Measurements from ENCODE around the gene DNASE1L3. TPM values are rescaled to one million over a fixed set of nuclear protein-coding genes. Genes with fewer than 3 reads are reported as not detected.

Gene DNASE1L3
- total and polyA plus RNA-seq, 2 of the 13 experiments (the other 11 are each of a cell fraction or from before 2014, with no cell fraction given), result 0.86 to 1.7 TPM

- TF ChIP-seq ZXDC (CRISPR knock-in tag; IDR thresholded peaks at IDR 0.05) (no peak), THAP8 (CRISPR knock-in tag; IDR thresholded peaks at IDR 0.05; ENCODE audit: borderline replicate concordance) (peak; percentile 50; the same call in 1 of the 2 replicates), ZFP36 (IDR thresholded peaks at IDR 0.05; ENCODE audit: borderline replicate concordance, low read depth, low read length, partially characterized antibody) (no peak), HNF4A (CRISPR knock-in tag; IDR thresholded peaks at IDR 0.05) (peak; percentile 68; the same call in 1 of the 2 replicates), ZBTB7A (CRISPR knock-in tag; IDR thresholded peaks at IDR 0.05) (no peak), SMAD3 (CRISPR knock-in tag; IDR thresholded peaks at IDR 0.05) (no peak), NFE2 (CRISPR knock-in tag; IDR thresholded peaks at IDR 0.05) (no peak), ZNF549 (CRISPR knock-in tag; IDR thresholded peaks at IDR 0.05) (no peak), SMC3 (IDR thresholded peaks at IDR 0.05; ENCODE audit: low read length) (no peak), ATF7 (IDR thresholded peaks at IDR 0.05) (no peak), ATF7 (CRISPR knock-in tag; IDR thresholded peaks at IDR 0.05) (no peak), BCL6 (CRISPR knock-in tag; IDR thresholded peaks at IDR 0.05) (peak; percentile 62; the same call in 1 of the 2 replicates), ZNF260 (CRISPR knock-in tag; IDR thresholded peaks at IDR 0.05; ENCODE audit: borderline replicate concordance, low read depth) (no peak), POLR2AphosphoS2 (IDR thresholded peaks at IDR 0.05; ENCODE audit: low read depth, low read length) (no peak), SPEN (CRISPR knock-in tag; IDR thresholded peaks at IDR 0.05; ENCODE audit: low read depth) (peak; percentile 42), FOXP1 (IDR thresholded peaks at IDR 0.05) (no peak), FOXP1 (CRISPR knock-in tag; IDR thresholded peaks at IDR 0.05) (no peak), MEIS1 (CRISPR knock-in tag; IDR thresholded peaks at IDR 0.05; ENCODE audit: borderline replicate concordance) (0 out of 2 replicates have a peak, but pooled peaks have one; percentile 15), KAT7 (CRISPR knock-in tag; IDR thresholded peaks at IDR 0.05; ENCODE audit: borderline replicate concordance) (no peak), ZNF644 (CRISPR knock-in tag; IDR thresholded peaks at IDR 0.05; ENCODE audit: low read depth) (no peak), ZNF567 (CRISPR knock-in tag; IDR thresholded peaks at IDR 0.05; ENCODE audit: borderline replicate concordance) (no peak), ZNF749 (CRISPR knock-in tag; IDR thresholded peaks at IDR 0.05; ENCODE audit: borderline replicate concordance) (no peak)
- TF ChIP-seq, protein P1, sequence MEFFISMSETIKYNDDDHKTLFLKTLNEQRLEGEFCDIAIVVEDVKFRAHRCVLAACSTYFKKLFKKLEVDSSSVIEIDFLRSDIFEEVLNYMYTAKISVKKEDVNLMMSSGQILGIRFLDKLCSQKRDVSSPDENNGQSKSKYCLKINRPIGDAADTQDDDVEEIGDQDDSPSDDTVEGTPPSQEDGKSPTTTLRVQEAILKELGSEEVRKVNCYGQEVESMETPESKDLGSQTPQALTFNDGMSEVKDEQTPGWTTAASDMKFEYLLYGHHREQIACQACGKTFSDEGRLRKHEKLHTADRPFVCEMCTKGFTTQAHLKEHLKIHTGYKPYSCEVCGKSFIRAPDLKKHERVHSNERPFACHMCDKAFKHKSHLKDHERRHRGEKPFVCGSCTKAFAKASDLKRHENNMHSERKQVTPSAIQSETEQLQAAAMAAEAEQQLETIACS (CRISPR knock-in tag; IDR thresholded peaks at IDR 0.05), result no peak
- TF ChIP-seq, protein P2, sequence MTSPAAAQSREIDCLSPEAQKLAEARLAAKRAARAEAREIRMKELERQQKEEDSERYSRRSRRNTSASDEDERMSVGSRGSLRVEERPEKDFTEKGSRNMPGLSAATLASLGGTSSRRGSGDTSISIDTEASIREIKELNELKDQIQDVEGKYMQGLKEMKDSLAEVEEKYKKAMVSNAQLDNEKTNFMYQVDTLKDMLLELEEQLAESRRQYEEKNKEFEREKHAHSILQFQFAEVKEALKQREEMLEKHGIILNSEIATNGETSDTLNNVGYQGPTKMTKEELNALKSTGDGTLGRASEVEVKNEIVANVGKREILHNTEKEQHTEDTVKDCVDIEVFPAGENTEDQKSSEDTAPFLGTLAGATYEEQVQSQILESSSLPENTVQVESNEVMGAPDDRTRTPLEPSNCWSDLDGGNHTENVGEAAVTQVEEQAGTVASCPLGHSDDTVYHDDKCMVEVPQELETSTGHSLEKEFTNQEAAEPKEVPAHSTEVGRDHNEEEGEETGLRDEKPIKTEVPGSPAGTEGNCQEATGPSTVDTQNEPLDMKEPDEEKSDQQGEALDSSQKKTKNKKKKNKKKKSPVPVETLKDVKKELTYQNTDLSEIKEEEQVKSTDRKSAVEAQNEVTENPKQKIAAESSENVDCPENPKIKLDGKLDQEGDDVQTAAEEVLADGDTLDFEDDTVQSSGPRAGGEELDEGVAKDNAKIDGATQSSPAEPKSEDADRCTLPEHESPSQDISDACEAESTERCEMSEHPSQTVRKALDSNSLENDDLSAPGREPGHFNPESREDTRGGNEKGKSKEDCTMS (CRISPR knock-in tag; conservative IDR thresholded peaks at IDR 0.05), result no peak
Measured at GRCh38 chr3:58173029-58173668, 37.6 kb downstream of the DNASE1L3 start (continued).
